Limb (tissue), 2 donors: ENCODE measurements around the gene GDPD5.

ENCODE experiments used
- DNase-seq, 2 donors: peaks; one replicate each; pipeline ENCODE4 v3.0.0-alpha.2; 2016; ENCODE audit errors: extremely low spot score in 2 of 2

GDPD5 gene

DNA sequence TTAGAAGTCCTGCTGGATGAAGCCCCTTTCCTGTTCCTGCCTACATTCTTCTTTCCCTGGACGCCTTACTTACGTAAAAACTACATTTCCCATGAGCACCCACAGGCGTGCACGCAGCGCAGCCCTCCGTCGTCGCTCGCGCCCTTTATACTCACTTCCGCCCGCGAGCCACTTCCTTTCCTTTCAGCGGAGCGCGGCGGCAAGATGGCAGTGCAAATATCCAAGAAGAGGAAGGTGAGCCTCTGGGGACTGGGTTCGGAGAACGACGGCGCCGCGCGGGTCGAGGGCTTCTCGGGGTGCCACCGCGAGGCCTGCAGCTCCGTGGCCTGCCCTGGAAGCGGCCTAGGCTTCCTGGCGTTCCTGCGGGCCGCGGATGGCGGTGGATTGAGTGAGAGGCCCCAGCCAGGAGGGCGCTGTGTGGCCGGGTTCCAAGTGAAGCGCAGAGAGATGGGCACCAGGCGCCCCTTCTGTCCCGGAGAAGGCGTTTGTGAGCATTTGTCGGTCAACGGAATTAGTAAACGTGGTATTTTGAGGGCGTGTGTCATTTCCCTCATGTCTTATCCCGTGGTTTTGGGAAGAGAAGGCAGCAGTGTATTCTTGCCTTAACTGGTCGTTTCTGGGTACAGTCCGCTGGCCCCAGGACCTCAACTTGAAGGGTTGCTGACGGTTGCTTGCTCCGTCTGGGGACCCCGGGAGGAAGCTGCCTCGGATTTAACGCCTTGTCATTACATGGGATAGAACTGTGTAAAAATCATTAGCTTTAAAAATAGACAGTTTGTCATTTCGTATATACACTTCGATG is 126.2 kb downstream of the GDPD5 start, which contains the start of gene RPS3:
Gene RPS3 (plus strand): TSS at position 175 of the 802 bp plus-strand sequence. CDS start 30 bp downstream, at position 205.
- peak; percentile 93 to 94 for DNase-seq

DNA sequence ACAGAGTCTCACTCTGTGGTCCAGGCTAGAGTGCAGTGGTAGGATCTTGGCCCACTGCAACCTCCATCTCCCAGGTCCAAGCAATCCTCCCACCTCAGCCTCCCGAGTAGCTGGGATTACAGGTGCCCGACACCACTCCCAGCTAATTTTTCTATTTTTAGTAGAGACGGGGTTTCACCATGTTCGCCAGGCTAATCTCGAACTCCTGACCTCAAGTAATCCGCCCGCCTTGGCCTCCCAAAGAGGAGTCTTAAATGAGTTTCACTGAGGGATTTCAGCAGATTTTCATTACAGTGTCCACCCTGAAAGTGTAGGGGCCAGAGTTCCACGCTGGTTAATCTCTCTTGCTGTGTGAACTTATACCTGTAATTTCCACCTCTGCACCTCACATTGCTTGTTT is 126.8 kb downstream of the GDPD5 start:
- DNase-seq: no peak

DNA sequence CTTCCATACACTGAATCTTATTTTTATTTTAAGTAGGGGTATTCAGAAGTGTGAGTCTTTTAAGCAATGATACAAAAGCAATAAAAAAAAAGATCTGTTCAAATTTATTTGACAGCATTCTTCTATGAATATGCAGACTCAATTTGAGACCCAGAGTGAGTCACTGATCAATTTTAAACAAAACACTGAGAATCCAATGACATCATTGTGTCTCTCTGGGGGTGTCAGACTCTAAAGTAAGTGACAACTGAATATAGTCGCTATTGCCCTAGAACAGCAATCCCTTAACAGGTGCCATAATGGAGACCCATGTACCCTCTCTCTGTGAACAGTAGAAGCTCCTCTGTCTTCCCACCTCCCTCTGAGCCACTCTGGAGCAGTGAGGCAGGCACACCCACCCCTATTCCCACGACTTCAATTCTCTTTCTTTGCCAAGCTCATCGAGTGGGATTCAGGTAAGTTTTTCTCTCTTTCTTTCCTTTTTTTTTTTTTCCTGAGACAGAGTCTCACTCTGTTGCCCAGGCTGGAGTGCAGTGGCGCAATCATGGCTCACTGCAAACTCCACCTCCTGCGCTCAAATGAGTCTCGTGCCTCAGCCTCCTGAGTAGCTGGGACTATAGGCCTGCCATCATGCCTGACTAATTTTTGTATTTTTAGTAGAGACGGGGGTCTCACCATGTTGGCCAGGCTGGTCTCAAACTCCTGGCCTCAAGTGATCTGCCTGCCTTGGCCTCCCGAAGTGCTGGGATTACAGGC is 131.5 kb downstream of the GDPD5 start:
- DNase-seq: no peak

DNA sequence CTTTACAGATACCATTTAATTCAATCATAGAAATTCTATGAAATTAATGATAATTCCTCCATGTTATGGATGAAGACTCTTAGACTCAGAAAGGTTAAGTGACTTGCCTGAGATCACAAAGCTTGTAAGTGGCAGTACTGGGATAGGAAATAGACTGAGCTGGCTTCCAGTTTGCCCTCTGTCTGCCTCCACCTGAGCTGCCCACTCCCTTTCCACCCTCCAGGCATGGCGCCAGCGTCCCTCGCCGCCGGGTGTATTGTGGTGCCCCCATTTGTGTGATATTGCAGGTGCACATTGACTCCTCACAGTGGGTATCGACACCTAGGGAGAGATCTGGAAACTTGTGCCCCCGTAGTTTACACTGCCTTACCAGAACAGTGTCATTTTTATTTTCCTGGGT is 135.8 kb downstream of the GDPD5 start:
- DNase-seq: no peak

DNA sequence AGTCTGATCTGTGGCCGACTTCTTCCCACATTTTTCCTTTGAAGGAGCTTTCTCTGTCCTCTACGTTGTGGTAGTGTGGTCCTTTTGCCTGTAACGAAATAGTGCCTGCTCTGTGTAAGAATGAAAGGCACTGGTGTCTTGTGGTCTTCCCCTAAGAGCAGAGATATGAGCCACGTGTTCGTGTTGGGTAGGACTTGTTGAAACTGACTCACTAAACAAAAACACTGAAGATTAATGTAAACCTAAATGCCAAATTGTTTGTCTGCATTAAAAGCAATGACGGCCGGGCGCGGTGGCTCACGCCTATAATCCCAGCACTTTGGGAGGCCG is 136.5 kb downstream of the GDPD5 start:
- no peak for DNase-seq

DNA sequence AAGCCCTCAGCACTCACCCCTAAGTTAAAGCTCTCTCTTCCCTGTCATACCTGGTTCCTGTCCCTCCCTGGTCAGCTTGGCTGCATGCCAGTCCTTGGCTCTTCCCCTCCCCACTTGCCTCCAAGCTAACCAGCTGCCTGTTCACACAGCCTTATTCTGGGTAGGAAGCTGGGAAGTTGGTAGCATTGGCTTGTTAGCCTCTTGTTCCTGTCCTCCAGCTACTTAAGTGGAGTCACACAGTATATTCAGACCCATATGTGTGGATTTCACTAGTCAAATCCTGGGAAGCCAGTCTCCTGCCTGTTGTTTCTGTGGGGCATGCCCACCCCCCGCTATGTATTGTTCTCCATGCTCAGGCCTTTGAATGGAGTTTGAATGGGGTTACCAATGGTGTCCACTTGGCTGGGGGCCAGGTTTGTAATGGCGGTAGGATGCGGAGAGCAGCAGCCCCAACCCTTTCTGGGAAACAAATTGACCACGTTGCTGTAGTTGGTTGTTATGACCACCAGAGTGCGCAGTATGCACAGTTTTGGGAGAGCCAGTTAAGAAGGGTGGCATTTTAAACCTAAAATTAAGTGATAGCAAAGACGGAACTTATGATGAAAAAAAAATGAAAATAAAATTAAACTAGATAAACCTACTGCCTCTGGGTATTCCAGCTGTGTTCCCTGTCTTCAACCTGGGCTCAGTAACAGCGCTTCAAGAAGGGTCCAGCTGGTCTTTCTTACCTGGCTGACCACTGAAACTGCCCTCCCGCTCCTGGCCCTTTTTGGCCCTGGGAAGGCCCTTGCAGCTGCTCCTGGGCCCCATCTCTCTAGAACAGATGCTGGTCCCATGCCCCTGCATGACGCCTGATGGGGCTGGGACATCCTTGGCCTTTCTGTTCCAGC is 137.1 kb downstream of the GDPD5 start:
- peak; percentile 72 to 79 for DNase-seq

DNA sequence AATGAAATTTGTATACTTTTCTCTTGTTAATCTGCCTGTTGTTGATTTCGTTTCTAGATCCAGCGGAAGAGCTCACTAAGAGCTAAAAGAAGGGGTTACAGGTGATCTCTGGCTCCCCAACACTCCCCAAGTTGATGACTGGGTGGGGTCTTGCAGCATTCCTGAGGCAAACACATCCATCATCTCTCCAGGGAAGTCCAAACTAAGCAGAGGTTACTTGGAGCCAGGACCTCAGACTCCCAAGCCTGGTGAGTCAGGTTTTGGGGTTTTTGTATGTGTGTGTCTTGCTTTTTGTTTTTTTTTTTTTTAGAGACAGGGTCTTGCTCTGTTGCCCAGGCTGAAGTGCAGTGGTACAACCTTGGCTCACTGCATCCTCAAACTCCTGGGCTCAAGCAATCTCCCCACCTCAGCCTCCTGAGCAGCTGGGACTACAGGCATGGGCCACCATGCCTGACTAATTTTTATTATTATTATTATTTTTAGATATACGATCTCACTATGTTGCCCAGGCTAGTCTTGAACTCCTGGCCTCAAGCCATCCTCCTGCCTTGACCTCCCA is 137.9 kb downstream of the GDPD5 start:
- DNase-seq: no peak

DNA sequence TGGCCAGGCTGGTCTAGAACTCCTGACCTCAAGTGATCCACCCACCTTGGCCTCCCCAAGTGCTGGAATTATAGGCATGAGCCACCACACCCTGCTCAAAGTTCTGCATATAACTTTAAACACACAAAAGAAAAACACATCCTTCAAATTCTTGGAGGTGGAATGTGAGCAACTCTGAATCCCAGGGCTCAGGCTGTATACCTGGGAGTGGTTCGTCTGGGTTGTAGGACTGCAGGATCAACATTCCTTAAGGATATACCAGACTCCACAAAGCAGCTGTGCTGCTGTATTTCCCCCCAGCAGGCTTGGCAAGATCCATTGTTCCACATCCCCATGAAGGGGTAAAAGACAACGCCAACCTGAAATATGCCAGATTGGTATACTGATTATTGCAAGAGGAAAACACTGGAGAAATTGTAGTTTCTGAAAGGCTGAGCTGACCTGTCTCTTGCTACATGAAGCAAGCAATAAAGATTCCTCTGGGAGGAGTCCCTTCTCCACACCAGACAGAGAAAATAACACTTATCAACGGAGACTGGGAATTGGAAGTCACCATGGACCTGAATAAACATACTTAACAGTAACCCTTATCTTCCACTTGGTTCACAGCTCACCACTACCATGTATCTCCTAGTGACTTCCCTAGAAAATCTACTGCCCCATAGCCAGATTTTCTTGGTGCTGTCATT is 138.7 kb downstream of the GDPD5 start:
- no peak for DNase-seq
